Measurements from ENCODE around the gene PGBD1. TPM values are rescaled to one million over a fixed set of nuclear protein-coding genes. Genes with fewer than 3 reads are reported as not detected.

Gene PGBD1
- total RNA-seq, 1 donor from 2014 or later: 13.8 TPM

DNA sequence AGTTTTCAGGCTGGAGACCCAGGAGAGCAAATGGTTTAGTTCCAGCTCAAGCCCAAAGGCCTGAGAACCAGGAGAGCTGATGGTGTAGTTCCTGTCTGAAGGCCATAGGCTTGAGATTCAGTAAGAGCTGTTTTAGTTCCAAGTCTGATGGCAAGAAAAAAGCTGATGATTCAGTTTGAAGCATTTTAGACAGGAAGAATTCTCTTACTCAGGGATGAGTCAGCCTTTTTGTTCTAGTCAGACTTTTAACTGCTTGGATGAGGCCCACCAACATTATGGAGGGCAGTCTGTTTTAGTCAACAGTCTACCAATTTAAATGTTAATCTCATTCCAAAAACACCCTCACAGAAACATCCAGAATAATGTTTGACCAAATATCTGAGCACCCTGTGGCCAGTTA, 11.9 kb upstream of the PGBD1 start:
- H3K4me1 ChIP-seq: peaks cover 14% of the 10 kb centered on the region
- H3K4me3 ChIP-seq: no peak overlapping the region
- no peak overlapping the region for H3K4me2 ChIP-seq
- H2AFZ ChIP-seq (replicated peaks): no peak overlapping the region
- H3F3A ChIP-seq (ENCODE audit: low read depth): no peaks in the 10 kb centered on the region
- H3K36me3 ChIP-seq: peaks cover 9% of the 10 kb centered on the region
- no peak for DNase-seq (ENCODE audit: low spot score)
- peaks cover 8% of the 10 kb centered on the region for H3K27me3 ChIP-seq
- no peaks in the 10 kb centered on the region for H4K20me1 ChIP-seq (ENCODE audit: low read depth)
- H3K27ac Mint-ChIP-seq: no peak overlapping the region
- TF ChIP-seq, protein P1, sequence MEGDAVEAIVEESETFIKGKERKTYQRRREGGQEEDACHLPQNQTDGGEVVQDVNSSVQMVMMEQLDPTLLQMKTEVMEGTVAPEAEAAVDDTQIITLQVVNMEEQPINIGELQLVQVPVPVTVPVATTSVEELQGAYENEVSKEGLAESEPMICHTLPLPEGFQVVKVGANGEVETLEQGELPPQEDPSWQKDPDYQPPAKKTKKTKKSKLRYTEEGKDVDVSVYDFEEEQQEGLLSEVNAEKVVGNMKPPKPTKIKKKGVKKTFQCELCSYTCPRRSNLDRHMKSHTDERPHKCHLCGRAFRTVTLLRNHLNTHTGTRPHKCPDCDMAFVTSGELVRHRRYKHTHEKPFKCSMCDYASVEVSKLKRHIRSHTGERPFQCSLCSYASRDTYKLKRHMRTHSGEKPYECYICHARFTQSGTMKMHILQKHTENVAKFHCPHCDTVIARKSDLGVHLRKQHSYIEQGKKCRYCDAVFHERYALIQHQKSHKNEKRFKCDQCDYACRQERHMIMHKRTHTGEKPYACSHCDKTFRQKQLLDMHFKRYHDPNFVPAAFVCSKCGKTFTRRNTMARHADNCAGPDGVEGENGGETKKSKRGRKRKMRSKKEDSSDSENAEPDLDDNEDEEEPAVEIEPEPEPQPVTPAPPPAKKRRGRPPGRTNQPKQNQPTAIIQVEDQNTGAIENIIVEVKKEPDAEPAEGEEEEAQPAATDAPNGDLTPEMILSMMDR (IDR thresholded peaks at IDR 0.05): no peak
- TF ChIP-seq EZH2phosphoT487 (IDR thresholded peaks at IDR 0.05) (no peak), EZH2 (IDR thresholded peaks at IDR 0.05) (no peak)
- no peak overlapping the region for H3K9ac ChIP-seq
- no peaks in the 10 kb centered on the region for H3K9me3 ChIP-seq (ENCODE audit: low read depth)
- H3K4me3 Mint-ChIP-seq: no peak overlapping the region
- H3K4me1 Mint-ChIP-seq: peaks cover 2% of the 10 kb centered on the region
- peaks cover 43% of the 10 kb centered on the region for H3K79me2 ChIP-seq (ENCODE audit: low read depth)
- peaks cover 10% of the 10 kb centered on the region for H3K36me3 Mint-ChIP-seq
- no peaks in the 10 kb centered on the region for H3K9me3 Mint-ChIP-seq
- peaks cover 2% of the 10 kb centered on the region for H3K27me3 Mint-ChIP-seq (ENCODE audit: insufficient read depth, low read depth)
- no peak overlapping the region for H3K27ac ChIP-seq

- no peak overlapping the region for H3K27ac ChIP-seq
- no peak overlapping the region for H2AFZ ChIP-seq (replicated peaks)
- no peaks in the 10 kb centered on the region for H4K20me1 ChIP-seq (ENCODE audit: low read depth)
- peaks cover 16% of the 10 kb centered on the region for H3K79me2 ChIP-seq (ENCODE audit: low read depth)
- Mint-ChIP-seq H3K27me3 (ENCODE audit: insufficient read depth, low read depth) (peaks cover 5% of the 10 kb centered on the region), H3K4me1 (no peaks in the 10 kb centered on the region), H3K9me3 (no peaks in the 10 kb centered on the region), H3K36me3 (peaks cover 18% of the 10 kb centered on the region), H3K4me3 (no peak overlapping the region), H3K27ac (no peak overlapping the region)
- peaks cover 9% of the 10 kb centered on the region for H3K36me3 ChIP-seq
- TF ChIP-seq EZH2phosphoT487 (IDR thresholded peaks at IDR 0.05): no peak
- TF ChIP-seq, protein P1 (IDR thresholded peaks at IDR 0.05): no peak
- no peak for TF ChIP-seq EZH2 (IDR thresholded peaks at IDR 0.05)
- no peak overlapping the region for H3K4me3 ChIP-seq
- no peaks in the 10 kb centered on the region for H3K27me3 ChIP-seq
- DNase-seq (ENCODE audit: low spot score): no peak
- no peak overlapping the region for H3K4me2 ChIP-seq
- H3K9me3 ChIP-seq (ENCODE audit: low read depth): no peaks in the 10 kb centered on the region
- H3K4me1 ChIP-seq: no peaks in the 10 kb centered on the region
- H3K9ac ChIP-seq: no peak overlapping the region
- H3F3A ChIP-seq (ENCODE audit: low read depth): peaks cover 7% of the 10 kb centered on the region
Observed at GRCh38 chr6:28274888-28275287, 6.5 kb upstream of the PGBD1 start.

- peaks cover 4% of the 10 kb centered on the region for H3K27me3 Mint-ChIP-seq (ENCODE audit: insufficient read depth, low read depth)
- H3K4me3 Mint-ChIP-seq: no peak overlapping the region
- H4K20me1 ChIP-seq (ENCODE audit: low read depth): peaks cover 2% of the 10 kb centered on the region
- no peaks in the 10 kb centered on the region for H3K9me3 Mint-ChIP-seq
- H3K9me3 ChIP-seq (ENCODE audit: low read depth): no peaks in the 10 kb centered on the region
- H3K27ac ChIP-seq: no peak overlapping the region
- H3K27ac Mint-ChIP-seq: no peak overlapping the region
- peaks cover 10% of the 10 kb centered on the region for H3K4me1 ChIP-seq
- peaks cover 7% of the 10 kb centered on the region for H3F3A ChIP-seq (ENCODE audit: low read depth)
- H3K79me2 ChIP-seq (ENCODE audit: low read depth): peaks cover 12% of the 10 kb centered on the region
- H2AFZ ChIP-seq (replicated peaks): no peak overlapping the region
- DNase-seq (ENCODE audit: low spot score): no peak
- peaks cover 6% of the 10 kb centered on the region for H3K27me3 ChIP-seq
- peaks cover 10% of the 10 kb centered on the region for H3K4me1 Mint-ChIP-seq
- H3K4me3 ChIP-seq: no peak overlapping the region
- H3K4me2 ChIP-seq: no peak overlapping the region
- H3K9ac ChIP-seq: no peak overlapping the region
- peaks cover 15% of the 10 kb centered on the region for H3K36me3 Mint-ChIP-seq
- no peak for TF ChIP-seq EZH2 (IDR thresholded peaks at IDR 0.05)
- TF ChIP-seq, protein P1 (IDR thresholded peaks at IDR 0.05): no peak
- TF ChIP-seq EZH2phosphoT487 (IDR thresholded peaks at IDR 0.05): no peak
- peaks cover 5% of the 10 kb centered on the region for H3K36me3 ChIP-seq
Observed at GRCh38 chr6:28277746-28278145, 3.6 kb upstream of the PGBD1 start.

Measured in neural progenitor cell (in vitro differentiated cells).